H1 (cell line): ENCODE results near the gene ELMO1. TPM values are rescaled to one million over a fixed set of nuclear protein-coding genes. Genes with fewer than 3 reads are reported as not detected.

ENCODE experiments used
- CTCF ChIA-PET: fragments of 300-600 bp; sonication (Branson Sonifier 250); formaldehyde crosslinking; loops from one replicate; lab custom pipeline; 2021; ENCODE audit not compliant: partially characterized antibody; lab: Charles Lee
- POLR2A ChIA-PET: fragments of 300-600 bp; sonication (Branson Sonifier 250); formaldehyde crosslinking; loops from one replicate; lab custom pipeline; 2021; ENCODE audit warnings: inconsistent platforms; ENCODE audit not compliant: partially characterized antibody; lab: Charles Lee
- DNase-seq, 2 experiments: peaks; one replicate each; pipeline versions ENCODE4 v3.0.0 to v3.0.0-alpha.2; 2010 to 2022; ENCODE audit warnings: low spot score in 2 of 2, low read depth in 1 of 2, mixed read lengths in 1 of 2
- FAIRE-seq: peaks from 2 replicates; lab custom pipeline; 2011; peaks lifted over from hg19 to GRCh38; lab: Jason Lieb, UNC
- H2AFZ ChIP-seq: 2 replicates; pipeline ENCODE4 v1.8.1; 2012; ENCODE audit warnings: low read length, inconsistent platforms
- H2AK5ac ChIP-seq: 2 replicates; pipeline ENCODE4 v1.6.1; 2013; ENCODE audit warnings: low read depth, low read length
- H2BK120ac ChIP-seq: replicated peaks from 2 replicates; pipeline ENCODE3; 2013; ENCODE audit warnings: low read depth, low read length, inconsistent platforms
- H2BK12ac ChIP-seq: 2 replicates; pipeline ENCODE4 v1.6.1; 2013; ENCODE audit warnings: low read depth, low read length
- H2BK15ac ChIP-seq: 2 replicates; pipeline ENCODE4 v1.6.1; 2013; ENCODE audit warnings: low read length
- H2BK20ac ChIP-seq: 2 replicates; pipeline ENCODE4 v1.6.1; 2013; ENCODE audit warnings: low read length
- H2BK5ac ChIP-seq: 2 replicates; pipeline ENCODE4 v1.6.1; 2013; ENCODE audit warnings: low read depth, low read length
- H3K14ac ChIP-seq: 2 replicates; pipeline ENCODE4 v1.6.1; 2013; ENCODE audit warnings: inconsistent platforms; ENCODE audit not compliant: insufficient read length
- H3K18ac ChIP-seq: 2 replicates; pipeline ENCODE4 v1.6.1; 2013; ENCODE audit warnings: low read length; ENCODE audit errors: extremely low read depth
- H3K23ac ChIP-seq: 2 replicates; pipeline ENCODE4 v1.6.1; 2013; ENCODE audit warnings: inconsistent platforms; ENCODE audit not compliant: insufficient read length
- H3K23me2 ChIP-seq: 2 replicates; pipeline ENCODE4 v1.6.1; 2013; ENCODE audit warnings: low read depth, low read length
- H3K27ac ChIP-seq: 2 replicates; pipeline ENCODE4 v1.6.1; 2011; ENCODE audit warnings: low read depth, low read length, inconsistent platforms
- H3K27me3 ChIP-seq, 4 experiments: replicated peaks in 1 of 4; 1 replicate in 1 of 4; 2 replicates in 3 of 4; pipeline versions ENCODE4 v1.6.1 to v1.8.1; 2011 to 2013; ENCODE audit warnings: low read length in 3 of 4, mild to moderate bottlenecking in 3 of 4, inconsistent platforms in 2 of 4, mixed read lengths in 2 of 4, moderate library complexity in 1 of 4; ENCODE audit not compliant: control insufficient read depth in 3 of 4, insufficient read depth in 3 of 4; ENCODE audit errors: extremely low read depth in 1 of 4
- H3K36me3 ChIP-seq, 4 experiments: 2 replicates each; pipeline versions ENCODE4 v1.6.1 to v1.8.1; 2011 to 2013; ENCODE audit warnings: mild to moderate bottlenecking in 4 of 4, low read length in 3 of 4, moderate library complexity in 2 of 4, control low read depth in 1 of 4, inconsistent platforms in 1 of 4; ENCODE audit not compliant: insufficient read depth in 4 of 4, control insufficient read depth in 2 of 4
- H3K4ac ChIP-seq: replicated peaks from 2 replicates; pipeline ENCODE3; 2013; ENCODE audit warnings: low read length, low read depth, mixed read lengths, inconsistent platforms; ENCODE audit not compliant: insufficient read length
- H3K4me1 ChIP-seq, 4 experiments: replicated peaks in 1 of 4; 1 replicate in 1 of 4; 2 replicates in 3 of 4; pipeline versions ENCODE4 v1.6.1 to v1.8.1; 2011 to 2013; ENCODE audit warnings: low read length in 3 of 4, inconsistent platforms in 2 of 4, mixed read lengths in 1 of 4; ENCODE audit not compliant: insufficient read depth in 4 of 4, control insufficient read depth in 3 of 4
- H3K4me2 ChIP-seq, 2 experiments: 2 replicates each; pipeline versions ENCODE4 v1.6.1 to v1.8.1; 2011 to 2013; ENCODE audit warnings: low read depth in 2 of 2, low read length in 2 of 2, control low read depth in 1 of 2, inconsistent platforms in 1 of 2, mild to moderate bottlenecking in 1 of 2; ENCODE audit not compliant: insufficient read depth in 1 of 2
- H3K4me3 ChIP-seq, 4 experiments: fragments of 200-600, 300-600 bp in 1 of 4; sonication (generic), shearing (Covaris generic), sonication (Bioruptor Twin) in 1 of 4; 2 replicates each; pipeline versions ENCODE4 v1.5.1 to v1.8.1; 2011 to 2016; ENCODE audit warnings: low read length in 4 of 4, low read depth in 3 of 4, control low read depth in 2 of 4, inconsistent platforms in 2 of 4, mild to moderate bottlenecking in 2 of 4, mixed read lengths in 1 of 4, moderate library complexity in 1 of 4; ENCODE audit not compliant: insufficient read depth in 2 of 4; ENCODE audit errors: extremely low read depth in 1 of 4
- H3K56ac ChIP-seq: replicated peaks from 2 replicates; pipeline ENCODE3; 2013; ENCODE audit warnings: low read depth, mild to moderate bottlenecking, mixed read lengths, low read length, inconsistent platforms; ENCODE audit not compliant: insufficient read length
- H3K79me1 ChIP-seq: 2 replicates; pipeline ENCODE4 v1.6.1; 2013; ENCODE audit warnings: low read depth, low read length, control low read depth
- H3K79me2 ChIP-seq, 2 experiments: 2 replicates each; pipeline versions ENCODE4 v1.6.1 to v1.8.1; 2012 to 2013; ENCODE audit warnings: low read length in 2 of 2, mild to moderate bottlenecking in 2 of 2, inconsistent platforms in 1 of 2; ENCODE audit not compliant: insufficient read depth in 2 of 2, control insufficient read depth in 1 of 2
- H3K9ac ChIP-seq, 4 experiments: replicated peaks in 1 of 4; 1 replicate in 1 of 4; 2 replicates in 3 of 4; pipeline versions ENCODE4 v1.6.1 to v1.8.1; 2011 to 2013; ENCODE audit warnings: low read depth in 3 of 4, low read length in 3 of 4, control low read depth in 2 of 4, mild to moderate bottlenecking in 2 of 4, moderate library complexity in 2 of 4, inconsistent platforms in 1 of 4; ENCODE audit errors: extremely low read depth in 1 of 4
- H3K9me3 ChIP-seq, 2 experiments: 2 replicates each; pipeline versions ENCODE4 v1.6.1 to v1.8.1; 2012 to 2013; ENCODE audit warnings: mild to moderate bottlenecking in 2 of 2, moderate library complexity in 2 of 2, control low read depth in 1 of 2, inconsistent platforms in 1 of 2, low read depth in 1 of 2, low read length in 1 of 2, mixed read lengths in 1 of 2; ENCODE audit not compliant: insufficient read depth in 2 of 2
- H4K20me1 ChIP-seq, 2 experiments: replicated peaks in 1 of 2; 2 replicates each; pipeline versions ENCODE3 to v1.8.1; 2011 to 2013; ENCODE audit warnings: inconsistent platforms in 2 of 2, low read length in 2 of 2, mild to moderate bottlenecking in 1 of 2; ENCODE audit not compliant: insufficient read depth in 2 of 2, control insufficient read depth in 1 of 2
- H4K5ac ChIP-seq: 2 replicates; pipeline ENCODE4 v1.6.1; 2013; ENCODE audit warnings: low read length, low read depth, mixed read lengths, inconsistent platforms; ENCODE audit not compliant: insufficient read length
- H4K8ac ChIP-seq: 2 replicates; pipeline ENCODE4 v1.8.0; 2013; ENCODE audit warnings: mild to moderate bottlenecking, moderate library complexity, low read length, inconsistent platforms; ENCODE audit not compliant: insufficient read depth; ENCODE audit errors: extremely low read depth
- H4K91ac ChIP-seq: replicated peaks from 2 replicates; pipeline ENCODE3; 2013; ENCODE audit warnings: low read length, mixed read lengths, inconsistent platforms; ENCODE audit not compliant: insufficient read length
- CEBPB ChIP-seq: IDR thresholded peaks from 2 replicates; pipeline ENCODE4 v1.6.1; 2012; ENCODE audit warnings: low read depth, low read length
- EP300 ChIP-seq, 2 experiments: IDR thresholded peaks; 1 replicate in 1 of 2; 2 replicates in 1 of 2; pipeline ENCODE4 v1.6.1; 2011 to 2012; ENCODE audit warnings: low read depth in 2 of 2, low read length in 2 of 2, mild to moderate bottlenecking in 2 of 2, borderline replicate concordance in 1 of 2, inconsistent platforms in 1 of 2, moderate library complexity in 1 of 2
- GTF2F1 ChIP-seq: IDR thresholded peaks from 2 replicates; pipeline ENCODE4 v1.6.1; 2012; ENCODE audit warnings: low read depth, low read length, improper control_type of control experiment, borderline replicate concordance
- KDM1A ChIP-seq: fragments of 200-600, 300-600 bp; sonication (generic); IDR thresholded peaks from 2 replicates; pipeline ENCODE4 v1.7.1; 2016; ENCODE audit warnings: mild to moderate bottlenecking, low read length, borderline replicate concordance
- RBBP5 ChIP-seq: IDR thresholded peaks from 2 replicates; pipeline ENCODE4 v1.7.1; 2012; ENCODE audit warnings: low read depth, mild to moderate bottlenecking, inconsistent platforms, low read length, moderate library complexity, borderline replicate concordance
- SIRT6 ChIP-seq: IDR thresholded peaks from one replicate; pipeline ENCODE4 v1.7.1; 2012; ENCODE audit warnings: low read length, inconsistent platforms
- whole genome bisulfite sequencing, 2 experiments: shearing (Covaris generic) in 1 of 2; methylation state at CpG; one replicate each; pipeline versions ENCODE4 v1.1.6 to v1.1.7; 2013 to 2015; ENCODE audit warnings: low lambda C conversion rate in 2 of 2, mixed read lengths in 2 of 2, inconsistent platforms in 1 of 2, low coverage in 1 of 2, missing lambda C conversion rate in 1 of 2; ENCODE audit not compliant: insufficient replicate concordance in 2 of 2, insufficient coverage in 1 of 2, insufficient read length in 1 of 2; ENCODE audit errors: extremely low coverage in 1 of 2, missing lambda C conversion rate in 1 of 2; 5-methylcytosine and 5-hydroxymethylcytosine counted together
- polyA plus RNA-seq, 7 experiments: library from polyadenylated mRNA; depleted of rRNA in 3 of 7; stranded (reverse) in 5 of 7; unstranded in 2 of 7; fragments of >200 nt in 5 of 7; fragments of 200-250 nt in 2 of 7; gene quantifications; 1 replicate in 5 of 7; 2 replicates in 1 of 7; 4 replicates in 1 of 7; pipeline versions ENCODE4 v1.2.1 to v1.2.3, GENCODE V29; 2011 to 2013; ENCODE audit warnings: missing spikeins in 2 of 7, mixed read lengths in 2 of 7
- total RNA-seq: library from RNA; stranded (reverse); fragmentation: NEBNext Ultra II Directional; extraction: Animal tissue kit (Norgen Biotek cat#: 25700); gene quantifications from 2 replicates; pipeline ENCODE4 v1.2.1, GENCODE V29; 2021

The ELMO1 gene
- total and polyA plus RNA-seq, 2 of the 8 experiments (the other 6 are each of a cell fraction or from before 2014, with no cell fraction given): 18.4 to 21.0 TPM

DNA sequence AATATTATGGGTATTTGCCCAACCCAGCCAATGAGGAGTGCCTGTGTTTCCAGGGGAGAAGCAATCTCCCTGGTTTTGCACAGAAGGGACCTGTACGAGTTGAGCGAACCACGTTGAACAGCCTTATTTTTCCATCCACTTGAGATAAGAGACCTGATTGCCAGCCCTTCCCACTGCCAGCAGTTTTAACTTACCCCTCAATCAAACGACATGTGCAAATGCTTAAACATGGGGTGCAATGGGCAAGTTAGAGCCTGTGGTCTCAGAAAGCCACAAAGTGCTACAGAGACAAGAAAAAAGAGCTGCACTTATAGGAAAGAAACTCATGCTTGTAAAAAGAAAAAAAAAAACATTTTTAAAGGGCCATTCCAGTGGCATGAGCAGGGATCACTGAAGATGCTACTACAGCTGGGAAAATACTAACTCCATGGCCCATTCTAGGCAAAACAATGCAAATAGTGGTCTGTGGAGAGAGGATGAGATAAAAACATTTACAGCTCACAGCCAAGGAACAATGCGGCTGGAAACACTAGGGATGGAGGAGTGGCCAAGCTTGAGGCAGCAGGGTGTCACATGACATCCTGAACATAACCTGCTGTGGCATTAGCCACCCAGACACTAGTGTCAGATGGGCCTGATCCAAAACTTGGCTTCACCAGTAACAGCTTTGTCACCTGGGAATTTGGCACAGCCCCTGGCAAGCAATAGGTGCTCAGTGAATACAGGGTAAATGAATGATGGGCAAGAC lies 162.8 kb downstream of the ELMO1 start:
- CTCF ChIA-PET: interaction anchor here (0.6 to 4.1 kb wide), 32 partner anchors 10 to 449 kb away, joined by 3 to 31 read pairs (median 6); partner anchors contain the start of gene ELMO1

More for the DNA sequence above, 162.8 kb downstream of the ELMO1 start:
- POLR2A ChIA-PET: interaction anchor here (0.6 kb wide), 1 partner anchor 1023 kb away, joined by 3 read pairs; no protein-coding TSS in a partner anchor
- Histone ChIP-seq H4K20me1 (no peaks in the 10 kb centered on the region), H2BK5ac (no peak overlapping the region), H4K5ac (no peak overlapping the region), H2AFZ (no peak overlapping the region), H3K56ac (no peak overlapping the region), H3K18ac (no peak overlapping the region), H3K79me1 (no peaks in the 10 kb centered on the region), H3K4me1 (peaks cover 0 to 16% (median 3%) of the 10 kb centered on the region in 4 experiments; a peak in 5 of 7 replicates), H3K23ac (no peak overlapping the region), H4K8ac (no peak overlapping the region), H3K27ac (no peak overlapping the region), H3K9me3 (no peaks in the 10 kb centered on the region), H3K4me2 (no peak overlapping the region), H3K79me2 (no peaks in the 10 kb centered on the region), H3K14ac (no peak overlapping the region), H2AK5ac (no peak overlapping the region), H3K36me3 (no peaks in the 10 kb centered on the region), H2BK120ac (no peak overlapping the region), H3K4ac (no peak overlapping the region), H3K27me3 (no peaks in the 10 kb centered on the region), H3K9ac (no peak overlapping the region), H2BK15ac (no peak overlapping the region), H4K91ac (no peak overlapping the region), H3K4me3 (no peak overlapping the region), H2BK20ac (no peak overlapping the region), H3K23me2 (no peaks in the 10 kb centered on the region), H2BK12ac (no peak overlapping the region)
- FAIRE-seq: peak; percentile 36
- 86% methylated on average over 5 of the region's 5 CpGs; no CpG with 5 or more reads in 1 of the 2 experiments for WGBS, 2 experiments
- DNase-seq: no peak
- no peak for TF ChIP-seq CEBPB
- TF ChIP-seq SIRT6: no peak
- TF ChIP-seq EP300 (IDR thresholded peaks at IDR 0.05; ENCODE audit: borderline replicate concordance in 1 of 2, low read depth in 2 of 2, low read length in 2 of 2): no peak
- TF ChIP-seq KDM1A: no peak
- no peak for TF ChIP-seq GTF2F1
- TF ChIP-seq RBBP5: no peak
